Measurements from ENCODE around the gene KLHDC7A.
"Not testable (repeated sequence)": the region's sequence is repeated elsewhere in the genome, so short reads cannot be mapped to it uniquely, and the experiment has no call there.

Gene KLHDC7A

GRCh38 chr1:18480315-18481189, at the start of gene KLHDC7A:
Gene KLHDC7A (plus strand): TSS chr1:18480930. CDS start chr1:18480982, 52 bp downstream.
- Mint-ChIP-seq H3K9me3 (no peaks in the 10 kb centered on the region), H3K4me1 (peaks cover 9% of the 10 kb centered on the region), H3K4me3 (no peak within 1 kb of the TSS), H3K27me3 (no peaks in the 10 kb centered on the region), H3K36me3 (no peaks in the 10 kb centered on the region), H3K27ac (no peak within 1 kb of the TSS)

GRCh38 chr1:18434041-18434440, 46.7 kb upstream of the KLHDC7A start:
- no peaks in the 10 kb centered on the region for H3K9me3 Mint-ChIP-seq
- H3K36me3 Mint-ChIP-seq = peaks cover 2% of the 10 kb centered on the region
- H3K4me1 Mint-ChIP-seq = no peaks in the 10 kb centered on the region
- H3K4me3 Mint-ChIP-seq = no peak overlapping the region
- no peak overlapping the region for H3K27ac Mint-ChIP-seq
- peaks cover 25% of the 10 kb centered on the region for H3K27me3 Mint-ChIP-seq

GRCh38 chr1:18440385-18441226, 40.1 kb upstream of the KLHDC7A start:
- Mint-ChIP-seq H3K4me3 (no peak overlapping the region), H3K36me3 (no peaks in the 10 kb centered on the region), H3K9me3 (no peaks in the 10 kb centered on the region), H3K27ac (no peak overlapping the region), H3K27me3 (peaks cover 21% of the 10 kb centered on the region), H3K4me1 (no peaks in the 10 kb centered on the region)

- peaks cover 9% of the 10 kb centered on the region for H3K9me3 Mint-ChIP-seq
- no peaks in the 10 kb centered on the region for H3K4me1 Mint-ChIP-seq
- no peaks in the 10 kb centered on the region for H3K36me3 Mint-ChIP-seq
- no peak overlapping the region for H3K4me3 Mint-ChIP-seq
- no peak overlapping the region for H3K27ac Mint-ChIP-seq
- peaks cover 11% of the 10 kb centered on the region for H3K27me3 Mint-ChIP-seq
Observed at GRCh38 chr1:18443587-18444520, 36.9 kb upstream of the KLHDC7A start.

- H3K4me1 Mint-ChIP-seq = no peaks in the 10 kb centered on the region
- peaks cover 12% of the 10 kb centered on the region for H3K27me3 Mint-ChIP-seq
- no peaks in the 10 kb centered on the region for H3K36me3 Mint-ChIP-seq
- no peak overlapping the region for H3K27ac Mint-ChIP-seq
- no peak overlapping the region for H3K4me3 Mint-ChIP-seq
- H3K9me3 Mint-ChIP-seq = peaks cover 9% of the 10 kb centered on the region
Observed at GRCh38 chr1:18444563-18444962, 36.2 kb upstream of the KLHDC7A start.

- no peaks in the 10 kb centered on the region for H3K4me1 Mint-ChIP-seq
- peaks cover 9% of the 10 kb centered on the region for H3K9me3 Mint-ChIP-seq
- peaks cover 14% of the 10 kb centered on the region for H3K27me3 Mint-ChIP-seq
- no peak overlapping the region for H3K4me3 Mint-ChIP-seq
- no peak overlapping the region for H3K27ac Mint-ChIP-seq
- H3K36me3 Mint-ChIP-seq = no peaks in the 10 kb centered on the region
Observed at GRCh38 chr1:18446751-18447150, 34.0 kb upstream of the KLHDC7A start.

- no peak overlapping the region for H3K27ac Mint-ChIP-seq
- H3K4me1 Mint-ChIP-seq = no peaks in the 10 kb centered on the region
- no peaks in the 10 kb centered on the region for H3K36me3 Mint-ChIP-seq
- peaks cover 14% of the 10 kb centered on the region for H3K27me3 Mint-ChIP-seq
- peaks cover 9% of the 10 kb centered on the region for H3K9me3 Mint-ChIP-seq
- H3K4me3 Mint-ChIP-seq = no peak overlapping the region
Observed at GRCh38 chr1:18447509-18448220, 33.1 kb upstream of the KLHDC7A start.

- Mint-ChIP-seq H3K27me3 (peaks cover 11% of the 10 kb centered on the region), H3K4me1 (no peaks in the 10 kb centered on the region), H3K4me3 (no peak overlapping the region), H3K9me3 (peaks cover 9% of the 10 kb centered on the region), H3K36me3 (no peaks in the 10 kb centered on the region), H3K27ac (no peak overlapping the region)
Observed at GRCh38 chr1:18448889-18449288, 31.8 kb upstream of the KLHDC7A start.

GRCh38 chr1:18452550-18452949, 28.2 kb upstream of the KLHDC7A start:
- Mint-ChIP-seq H3K4me3 (no peak overlapping the region), H3K36me3 (no peaks in the 10 kb centered on the region), H3K27me3 (peaks cover 7% of the 10 kb centered on the region), H3K9me3 (no peaks in the 10 kb centered on the region), H3K4me1 (no peaks in the 10 kb centered on the region), H3K27ac (no peak overlapping the region)

GRCh38 chr1:18458133-18459092, 22.3 kb upstream of the KLHDC7A start:
- Mint-ChIP-seq H3K27ac (no peak overlapping the region), H3K4me1 (no peaks in the 10 kb centered on the region), H3K36me3 (no peaks in the 10 kb centered on the region), H3K9me3 (no peaks in the 10 kb centered on the region), H3K4me3 (no peak overlapping the region), H3K27me3 (peaks cover 15% of the 10 kb centered on the region)

GRCh38 chr1:18461656-18462055, 19.1 kb upstream of the KLHDC7A start:
- H3K27me3 Mint-ChIP-seq = peaks cover 15% of the 10 kb centered on the region
- H3K4me1 Mint-ChIP-seq = no peaks in the 10 kb centered on the region
- H3K9me3 Mint-ChIP-seq = no peaks in the 10 kb centered on the region
- H3K4me3 Mint-ChIP-seq = no peak overlapping the region
- no peaks in the 10 kb centered on the region for H3K36me3 Mint-ChIP-seq
- no peak overlapping the region for H3K27ac Mint-ChIP-seq

GRCh38 chr1:18462517-18462916, 18.2 kb upstream of the KLHDC7A start:
- peaks cover 14% of the 10 kb centered on the region for H3K27me3 Mint-ChIP-seq
- not testable (repeated sequence) for H3K9me3 Mint-ChIP-seq, H3K36me3 Mint-ChIP-seq, H3K4me1 Mint-ChIP-seq, H3K27ac Mint-ChIP-seq, H3K4me3 Mint-ChIP-seq

GRCh38 chr1:18463063-18463462, 17.7 kb upstream of the KLHDC7A start:
- H3K36me3 Mint-ChIP-seq = no peaks in the 10 kb centered on the region
- no peaks in the 10 kb centered on the region for H3K9me3 Mint-ChIP-seq
- no peak overlapping the region for H3K4me3 Mint-ChIP-seq
- H3K27ac Mint-ChIP-seq = no peak overlapping the region
- H3K27me3 Mint-ChIP-seq = peaks cover 14% of the 10 kb centered on the region
- H3K4me1 Mint-ChIP-seq = no peaks in the 10 kb centered on the region

Data from activated naive CD4-positive, alpha-beta T cell treated with anti-CD3 and anti-CD28 coated beads, Interleukin-2, amount 50 U/mL, for 24 hours (primary cell).